ENCODE data around the gene ARMC8.

ARMC8 gene

GRCh38 chr3:138254216-138254615 lies 67.1 kb downstream of the ARMC8 start:
- no peak for DNase-seq

GRCh38 chr3:138256022-138256421 lies 68.9 kb downstream of the ARMC8 start:
- DNase-seq, result no peak

GRCh38 chr3:138257986-138258385 lies 70.9 kb downstream of the ARMC8 start:
- no peak for DNase-seq

GRCh38 chr3:138259126-138259525 lies 72.0 kb downstream of the ARMC8 start:
- DNase-seq, result no peak

GRCh38 chr3:138260611-138261010 lies 73.5 kb downstream of the ARMC8 start:
- no peak for DNase-seq

- no peak for DNase-seq
Measured at GRCh38 chr3:138263104-138263503, 76.0 kb downstream of the ARMC8 start.

GRCh38 chr3:138265745-138266144 lies 78.6 kb downstream of the ARMC8 start:
- no peak for DNase-seq

GRCh38 chr3:138267083-138267482 lies 80.0 kb downstream of the ARMC8 start:
- DNase-seq, result no peak

GRCh38 chr3:138270245-138270644 lies 83.1 kb downstream of the ARMC8 start:
- DNase-seq, result no peak

- DNase-seq, result no peak
Measured at GRCh38 chr3:138271189-138271794, 84.2 kb downstream of the ARMC8 start.

- no peak for DNase-seq
Measured at GRCh38 chr3:138281561-138281960, 94.5 kb downstream of the ARMC8 start.

GRCh38 chr3:138282836-138283235 lies 95.7 kb downstream of the ARMC8 start:
- DNase-seq, result no peak

- DNase-seq, result no peak
Measured at GRCh38 chr3:138284079-138284478, 97.0 kb downstream of the ARMC8 start.

GRCh38 chr3:138284957-138285477 lies 97.9 kb downstream of the ARMC8 start:
- no peak for DNase-seq

- DNase-seq, result no peak
Measured at GRCh38 chr3:138289260-138289659, 102.2 kb downstream of the ARMC8 start.

- DNase-seq, result no peak
Measured at GRCh38 chr3:138289701-138290100, 102.6 kb downstream of the ARMC8 start.

GRCh38 chr3:138296639-138297038 lies 109.5 kb downstream of the ARMC8 start:
- DNase-seq, result no peak

- DNase-seq, result no peak
Measured at GRCh38 chr3:138297059-138297607, 110.0 kb downstream of the ARMC8 start.

- no peak for DNase-seq
Measured at GRCh38 chr3:138297876-138298275, 110.8 kb downstream of the ARMC8 start.

- DNase-seq, result no peak
Measured at GRCh38 chr3:138300647-138301046, 113.5 kb downstream of the ARMC8 start.

- DNase-seq, result no peak
Measured at GRCh38 chr3:138303474-138303873, 116.4 kb downstream of the ARMC8 start.

GRCh38 chr3:138307899-138308298 lies 120.8 kb downstream of the ARMC8 start:
- no peak for DNase-seq

GRCh38 chr3:138308783-138309182 lies 121.7 kb downstream of the ARMC8 start:
- DNase-seq, result no peak

- no peak for DNase-seq
Measured at GRCh38 chr3:138310494-138310893, 123.4 kb downstream of the ARMC8 start.

- peak; percentile 29 for DNase-seq
Measured at GRCh38 chr3:138314751-138315150, 127.7 kb downstream of the ARMC8 start.
